Measurements from ENCODE around the gene KRT78.

- TF ChIP-seq MAX (IDR thresholded peaks at IDR 0.05) (peak; percentile 40), RAD21 (IDR thresholded peaks at IDR 0.05; ENCODE audit: low read depth) (no peak), FOXM1 (IDR thresholded peaks at IDR 0.05; ENCODE audit: borderline replicate concordance, low read depth) (no peak), TAF1 (IDR thresholded peaks at IDR 0.05; ENCODE audit: low read depth) (no peak), NFIC (IDR thresholded peaks at IDR 0.05) (peak; percentile 66)
Observed at GRCh38 chr12:52876372-52876771, 27.6 kb upstream of the KRT78 start.
